Activated T-helper 17 cell treated with anti-CD3 and anti-CD28 coated beads, Interleukin-2, amount 50 U/mL, for 72 hours (primary cell): ENCODE data around the gene GAPVD1. TPM values are rescaled to one million over a fixed set of nuclear protein-coding genes. Genes with fewer than 3 reads are reported as not detected.
A peak's percentile ranks its signal among the peaks of the same experiment; 100 is the strongest.

ENCODE experiments used
- ATAC-seq: fragments of 150-1000 bp; cut with Tn5 transposase; replicated peaks from 2 replicates; pipeline ENCODE4 v1.10.0; 2021; ENCODE audit warnings: mild to moderate bottlenecking, moderate library complexity
- H3K27ac Mint-ChIP-seq: one replicate; pipeline ENCODE4 v1.8.0; 2022; ENCODE audit warnings: mixed read lengths
- H3K27me3 Mint-ChIP-seq: one replicate; pipeline ENCODE4 v1.8.0; 2022; ENCODE audit warnings: mixed read lengths
- H3K36me3 Mint-ChIP-seq: one replicate; pipeline ENCODE4 v1.8.0; 2022; ENCODE audit warnings: low read depth, mild to moderate bottlenecking, mixed read lengths
- H3K4me1 Mint-ChIP-seq: one replicate; pipeline ENCODE4 v1.8.0; 2022; ENCODE audit warnings: mixed read lengths
- H3K4me3 Mint-ChIP-seq: one replicate; pipeline ENCODE4 v1.8.0; 2022; ENCODE audit warnings: mild to moderate bottlenecking, mixed read lengths
- H3K9me3 Mint-ChIP-seq: one replicate; pipeline ENCODE4 v1.8.0; 2022; ENCODE audit warnings: mixed read lengths
- total RNA-seq, 2 donors: library from RNA; stranded (reverse); gene quantifications; one replicate each; pipeline ENCODE4 v1.2.3, GENCODE V29; 2022

GAPVD1 gene
- total RNA-seq, 2 donors from 2014 or later, result 51.4 to 60.2 TPM

- H3K36me3 Mint-ChIP-seq, result no peaks in the 10 kb centered on the region
- H3K4me3 Mint-ChIP-seq, result no peak overlapping the region
- no peaks in the 10 kb centered on the region for H3K9me3 Mint-ChIP-seq
- H3K27ac Mint-ChIP-seq, result no peak overlapping the region
- H3K4me1 Mint-ChIP-seq, result peaks cover 9% of the 10 kb centered on the region
- no peak for ATAC-seq
- peaks cover 23% of the 10 kb centered on the region for H3K27me3 Mint-ChIP-seq
Observed at GRCh38 chr9:125405938-125406809, 144.5 kb downstream of the GAPVD1 start.

- Mint-ChIP-seq H3K36me3 (no peaks in the 10 kb centered on the region), H3K4me3 (no peak overlapping the region), H3K27me3 (peaks cover 23% of the 10 kb centered on the region), H3K27ac (no peak overlapping the region), H3K4me1 (peaks cover 9% of the 10 kb centered on the region), H3K9me3 (no peaks in the 10 kb centered on the region)
- ATAC-seq, result no peak
Observed at GRCh38 chr9:125406810-125407087, 145.1 kb downstream of the GAPVD1 start.

DNA sequence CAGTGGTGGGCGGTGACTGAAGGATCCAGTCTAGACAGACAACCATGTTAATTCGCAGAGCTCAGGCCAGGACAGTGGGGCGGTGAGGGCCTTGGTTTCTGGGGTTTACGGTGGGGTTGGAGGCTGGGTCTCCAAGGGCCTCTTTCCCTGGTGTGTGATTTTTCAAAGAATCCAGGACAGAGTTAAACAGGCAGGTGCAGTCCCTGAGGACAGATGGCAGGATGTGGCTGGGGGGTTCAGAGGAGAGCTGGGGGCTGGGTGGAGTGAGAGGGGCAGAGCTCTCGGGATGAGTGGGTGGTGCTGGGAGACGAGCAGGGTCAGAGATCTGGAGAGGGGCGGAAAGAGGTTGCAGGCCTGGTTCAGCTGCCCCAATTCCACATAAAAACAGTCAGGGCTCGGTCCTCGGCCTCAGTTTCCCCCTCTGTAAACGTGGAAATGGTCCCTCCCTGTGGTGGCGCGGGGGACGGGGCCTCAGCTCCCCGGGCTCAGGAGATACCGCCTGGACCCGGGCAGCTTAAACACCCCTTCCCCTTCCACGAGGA is 145.9 kb downstream of the GAPVD1 start:
- ATAC-seq, result peak; percentile 5
- peaks cover 9% of the 10 kb centered on the region for H3K4me1 Mint-ChIP-seq
- peaks cover 23% of the 10 kb centered on the region for H3K27me3 Mint-ChIP-seq
- H3K4me3 Mint-ChIP-seq, result peak overlapping the region; percentile 62
- H3K9me3 Mint-ChIP-seq, result no peaks in the 10 kb centered on the region
- H3K27ac Mint-ChIP-seq, result no peak overlapping the region
- H3K36me3 Mint-ChIP-seq, result no peaks in the 10 kb centered on the region

- Mint-ChIP-seq H3K27me3 (peaks cover 23% of the 10 kb centered on the region), H3K27ac (no peak overlapping the region), H3K36me3 (no peaks in the 10 kb centered on the region), H3K9me3 (no peaks in the 10 kb centered on the region), H3K4me3 (peak overlapping the region; percentile 66), H3K4me1 (peaks cover 9% of the 10 kb centered on the region)
- peak; percentile 79 for ATAC-seq
Observed at GRCh38 chr9:125407974-125408900, 146.6 kb downstream of the GAPVD1 start.

DNA sequence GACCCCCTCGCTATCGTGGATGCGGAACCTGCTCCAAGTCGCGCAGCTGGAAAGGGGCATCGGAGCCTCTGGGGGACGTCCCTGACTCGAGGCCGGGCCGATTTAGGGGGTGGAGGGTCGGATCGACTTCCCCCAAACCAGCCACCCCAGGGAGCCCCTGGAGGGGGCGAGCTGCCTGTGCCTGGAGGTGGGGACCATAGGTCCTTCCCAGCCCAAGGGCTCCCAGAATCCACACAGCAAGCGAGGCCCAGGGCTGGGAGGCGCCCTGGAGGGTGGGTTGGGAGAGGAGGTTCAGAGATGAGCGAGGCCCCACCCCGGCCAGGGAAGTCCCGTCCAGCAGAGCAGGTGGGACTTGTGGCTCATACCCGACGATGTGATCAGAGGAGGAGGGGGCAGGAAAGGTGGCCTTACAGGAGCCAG is 147.6 kb downstream of the GAPVD1 start:
- Mint-ChIP-seq H3K36me3 (no peaks in the 10 kb centered on the region), H3K27ac (no peak overlapping the region), H3K4me3 (peak overlapping the region; percentile 66), H3K27me3 (peaks cover 23% of the 10 kb centered on the region), H3K4me1 (peaks cover 9% of the 10 kb centered on the region), H3K9me3 (no peaks in the 10 kb centered on the region)
- peak; percentile 34 for ATAC-seq

DNA sequence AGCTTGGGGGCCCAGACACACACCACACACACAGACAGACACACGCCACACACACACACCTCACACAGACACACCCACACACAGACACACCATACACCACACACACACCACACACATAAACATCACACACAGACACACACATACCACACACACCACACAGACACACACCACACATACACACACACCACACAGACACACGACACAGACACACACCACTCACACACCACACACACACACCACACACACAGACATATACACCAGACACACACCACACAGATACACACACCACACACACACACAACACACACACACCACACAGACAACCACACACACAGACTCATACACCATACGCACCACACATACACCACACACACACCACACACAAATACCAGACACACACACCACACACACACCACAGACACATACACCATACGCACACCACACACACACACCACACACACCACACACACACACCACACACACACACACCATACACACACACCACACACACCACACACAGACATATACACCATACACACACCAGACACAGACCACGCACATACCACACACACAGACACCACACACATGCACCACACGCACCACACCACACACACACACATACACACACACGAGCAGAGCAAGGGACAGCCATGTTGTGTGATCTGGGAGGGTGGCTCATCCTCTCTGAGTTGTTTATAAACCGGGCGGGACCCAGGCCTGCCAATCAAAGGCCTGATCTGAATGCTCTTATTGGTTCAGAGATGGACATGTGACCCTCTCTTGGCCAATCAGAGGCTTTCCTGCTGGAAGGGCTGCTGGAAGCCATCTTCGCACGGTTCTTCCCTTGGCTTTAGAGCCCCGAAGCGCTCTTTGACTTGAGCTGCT is 148.3 kb downstream of the GAPVD1 start:
- Mint-ChIP-seq H3K4me3 (peak overlapping the region; percentile 66), H3K9me3 (no peaks in the 10 kb centered on the region), H3K36me3 (no peaks in the 10 kb centered on the region), H3K4me1 (peaks cover 9% of the 10 kb centered on the region), H3K27me3 (peaks cover 23% of the 10 kb centered on the region), H3K27ac (peak overlapping the region; percentile 21)
- peak; percentile 72 for ATAC-seq

- Mint-ChIP-seq H3K36me3 (no peaks in the 10 kb centered on the region), H3K4me1 (peaks cover 9% of the 10 kb centered on the region), H3K27me3 (peaks cover 23% of the 10 kb centered on the region), H3K4me3 (peak overlapping the region; percentile 66), H3K27ac (no peak overlapping the region), H3K9me3 (no peaks in the 10 kb centered on the region)
- ATAC-seq, result no peak
Observed at GRCh38 chr9:125410522-125410894, 148.9 kb downstream of the GAPVD1 start.

- H3K36me3 Mint-ChIP-seq, result no peaks in the 10 kb centered on the region
- ATAC-seq, result no peak
- H3K27me3 Mint-ChIP-seq, result peaks cover 22% of the 10 kb centered on the region
- peaks cover 9% of the 10 kb centered on the region for H3K4me1 Mint-ChIP-seq
- no peak overlapping the region for H3K27ac Mint-ChIP-seq
- H3K4me3 Mint-ChIP-seq, result peak overlapping the region; percentile 6
- H3K9me3 Mint-ChIP-seq, result no peaks in the 10 kb centered on the region
Observed at GRCh38 chr9:125411171-125411756, 149.6 kb downstream of the GAPVD1 start.

DNA sequence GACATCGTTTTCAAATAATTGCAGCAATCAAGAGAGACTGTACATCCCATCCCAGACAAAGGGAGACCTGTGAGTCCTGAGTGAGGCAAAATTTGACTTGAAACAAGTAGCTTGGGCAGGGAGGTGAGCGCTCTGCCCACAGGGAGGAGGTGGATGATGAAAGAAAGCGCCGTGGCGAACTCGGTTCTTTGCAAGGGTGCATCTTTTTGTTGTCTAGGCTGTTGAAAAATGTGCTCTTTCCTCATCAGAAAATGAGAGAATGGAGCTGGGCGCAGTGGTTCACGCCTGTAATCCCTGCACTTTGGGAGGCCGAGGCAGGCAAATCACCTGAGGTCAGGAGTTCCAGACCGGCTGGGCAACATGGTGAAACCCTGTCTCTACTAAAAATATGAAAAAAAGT is 150.5 kb downstream of the GAPVD1 start:
- Mint-ChIP-seq H3K4me3 (no peak overlapping the region), H3K4me1 (peaks cover 9% of the 10 kb centered on the region), H3K36me3 (no peaks in the 10 kb centered on the region), H3K27ac (no peak overlapping the region), H3K9me3 (no peaks in the 10 kb centered on the region), H3K27me3 (peaks cover 17% of the 10 kb centered on the region)
- no peak for ATAC-seq

DNA sequence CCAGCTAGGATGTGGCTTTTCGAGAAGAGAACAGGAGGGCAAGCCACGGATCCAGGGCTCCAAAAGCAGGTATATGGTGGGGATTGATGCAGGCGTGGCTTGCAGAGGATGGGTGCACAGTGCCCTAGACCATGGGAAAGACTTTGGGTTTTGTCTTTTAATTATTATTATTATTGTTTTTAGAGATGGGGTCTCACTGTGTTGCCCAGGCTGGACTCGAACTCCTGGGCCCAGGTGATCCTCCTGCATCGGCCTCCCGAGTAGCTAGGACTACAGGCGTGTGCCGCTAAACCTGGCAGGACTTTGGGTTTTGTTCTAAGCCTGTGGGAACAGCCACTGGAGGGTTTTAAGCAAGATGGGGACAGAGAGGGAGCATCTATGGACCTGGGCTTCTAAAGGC is 152.0 kb downstream of the GAPVD1 start:
- H3K27ac Mint-ChIP-seq, result no peak overlapping the region
- H3K4me3 Mint-ChIP-seq, result no peak overlapping the region
- no peaks in the 10 kb centered on the region for H3K36me3 Mint-ChIP-seq
- no peak for ATAC-seq
- H3K4me1 Mint-ChIP-seq, result peaks cover 9% of the 10 kb centered on the region
- peaks cover 14% of the 10 kb centered on the region for H3K27me3 Mint-ChIP-seq
- no peaks in the 10 kb centered on the region for H3K9me3 Mint-ChIP-seq

DNA sequence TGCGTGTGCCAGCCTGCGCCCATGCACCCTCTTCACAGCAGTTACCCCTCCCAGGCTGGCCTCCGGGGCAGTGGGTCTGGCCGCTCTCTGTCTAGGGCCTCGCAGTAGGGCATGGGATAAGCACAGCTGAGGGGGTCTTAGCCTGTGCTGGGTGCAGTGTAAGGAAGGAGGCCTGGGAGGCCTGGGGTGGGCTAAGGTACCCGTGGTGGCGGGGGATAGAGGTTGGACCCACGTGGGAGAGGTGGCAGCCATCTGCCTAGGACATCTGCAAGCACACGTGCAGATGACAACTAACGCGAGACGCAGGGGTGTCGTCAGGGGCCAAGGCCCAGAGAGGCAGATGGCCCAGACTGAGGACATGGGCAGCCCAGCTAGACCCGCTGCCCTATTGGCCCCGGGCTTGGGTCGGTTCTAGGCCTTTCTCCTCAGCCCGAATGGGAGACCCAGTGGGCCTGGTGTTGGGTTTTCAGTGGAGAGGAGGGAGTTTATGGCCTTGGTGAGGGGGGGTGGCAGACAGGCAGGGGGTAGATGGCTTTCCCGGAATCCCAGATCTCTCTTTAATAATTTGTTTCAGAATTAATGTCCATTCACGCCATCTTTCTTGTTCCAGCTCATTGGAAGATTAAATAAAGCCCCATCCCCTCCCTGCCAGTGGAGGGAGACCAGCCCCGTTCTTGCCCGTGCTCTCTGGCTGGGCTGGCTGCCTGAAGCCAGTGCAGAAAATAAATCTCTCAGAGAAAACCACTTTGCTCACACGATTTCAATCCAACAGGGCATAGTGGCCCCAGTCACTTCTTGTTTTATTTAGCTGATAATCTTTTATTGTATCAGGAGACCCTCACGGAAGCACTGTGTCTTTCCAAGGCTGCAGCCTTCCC is 154.2 kb downstream of the GAPVD1 start:
- no peaks in the 10 kb centered on the region for H3K4me1 Mint-ChIP-seq
- no peak for ATAC-seq
- H3K27me3 Mint-ChIP-seq, result no peaks in the 10 kb centered on the region
- no peaks in the 10 kb centered on the region for H3K9me3 Mint-ChIP-seq
- no peaks in the 10 kb centered on the region for H3K36me3 Mint-ChIP-seq
- H3K4me3 Mint-ChIP-seq, result no peak overlapping the region
- H3K27ac Mint-ChIP-seq, result no peak overlapping the region

- H3K27me3 Mint-ChIP-seq, result no peaks in the 10 kb centered on the region
- H3K4me1 Mint-ChIP-seq, result no peaks in the 10 kb centered on the region
- no peak for ATAC-seq
- no peak overlapping the region for H3K27ac Mint-ChIP-seq
- no peaks in the 10 kb centered on the region for H3K36me3 Mint-ChIP-seq
- no peaks in the 10 kb centered on the region for H3K9me3 Mint-ChIP-seq
- no peak overlapping the region for H3K4me3 Mint-ChIP-seq
Observed at GRCh38 chr9:125416517-125416916, 154.9 kb downstream of the GAPVD1 start.
